Activated CD4-positive, alpha-beta T cell treated with anti-CD3 and anti-CD28 coated beads for 24 hours (primary cell): ENCODE measurements around the gene UTF1.
"Not testable (repeated sequence)": the region's sequence is repeated elsewhere in the genome, so short reads cannot be mapped to it uniquely, and the experiment has no call there.

ENCODE experiments used
- DNase-seq, 2 donors: peaks; one replicate each; pipeline ENCODE4 v3.0.0-alpha.2; 2020; ENCODE audit warnings: low read depth in 2 of 2

Gene UTF1

DNA sequence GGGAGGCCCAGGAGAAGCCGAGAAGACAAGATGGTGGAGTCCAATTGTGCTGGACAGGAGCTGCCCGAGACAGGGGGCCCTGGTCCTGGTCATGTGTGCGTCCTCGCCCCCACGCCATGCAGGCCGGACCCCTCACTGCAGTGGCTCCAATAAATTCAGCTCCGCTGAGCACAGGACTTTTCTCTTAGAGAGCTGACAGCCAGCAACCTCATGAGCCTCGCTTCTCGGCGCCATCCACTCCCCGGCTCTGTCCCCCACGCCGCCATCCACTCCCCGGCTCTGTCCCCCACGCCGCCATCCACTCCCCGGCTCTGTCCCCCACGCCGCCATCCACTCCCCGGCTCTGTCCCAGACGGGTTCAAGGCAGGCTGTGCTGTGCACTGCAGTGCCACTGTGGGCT, 2.8 kb upstream of the UTF1 start:
- DNase-seq, result no peak

GRCh38 chr10:133229265-133230043, 563 bp upstream of the UTF1 start:
- no peak for DNase-seq

GRCh38 chr10:133230387-133231195, 574 bp downstream of the UTF1 start:
- DNase-seq, result no peak

- no peak for DNase-seq
Measured at GRCh38 chr10:133231244-133231945, 1.4 kb downstream of the UTF1 start.

DNA sequence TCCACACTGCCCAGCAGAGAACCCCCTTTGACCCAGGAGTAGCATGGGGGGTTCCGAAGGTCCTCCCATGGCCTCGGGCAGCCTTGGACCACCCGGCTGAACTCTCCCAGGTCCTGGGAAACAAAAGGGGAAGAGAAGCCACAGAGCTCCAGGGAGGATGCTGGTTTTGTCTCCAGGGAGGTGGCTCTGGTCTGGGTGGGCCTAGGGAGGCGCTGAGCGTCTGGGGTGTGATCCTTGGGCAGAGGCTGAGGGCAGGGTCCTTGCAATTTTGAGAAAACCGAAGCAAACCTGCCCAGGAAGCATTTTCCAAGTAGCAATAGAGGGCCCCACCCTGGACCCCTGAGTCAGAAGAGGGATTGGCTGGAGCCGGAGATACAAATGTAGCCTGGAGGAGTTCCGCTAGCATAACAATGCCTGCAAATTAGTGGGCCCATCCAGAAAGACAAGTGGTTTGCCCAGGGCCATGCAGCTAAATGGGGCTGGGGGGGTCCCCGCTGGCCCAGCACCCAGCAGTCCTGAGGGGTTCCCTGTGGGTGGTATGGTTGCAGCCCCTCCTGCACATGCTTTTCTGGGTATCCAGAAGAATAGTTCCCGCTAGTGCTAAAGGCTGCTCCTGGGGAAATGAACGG, 2.0 kb downstream of the UTF1 start:
- no peak for DNase-seq

DNA sequence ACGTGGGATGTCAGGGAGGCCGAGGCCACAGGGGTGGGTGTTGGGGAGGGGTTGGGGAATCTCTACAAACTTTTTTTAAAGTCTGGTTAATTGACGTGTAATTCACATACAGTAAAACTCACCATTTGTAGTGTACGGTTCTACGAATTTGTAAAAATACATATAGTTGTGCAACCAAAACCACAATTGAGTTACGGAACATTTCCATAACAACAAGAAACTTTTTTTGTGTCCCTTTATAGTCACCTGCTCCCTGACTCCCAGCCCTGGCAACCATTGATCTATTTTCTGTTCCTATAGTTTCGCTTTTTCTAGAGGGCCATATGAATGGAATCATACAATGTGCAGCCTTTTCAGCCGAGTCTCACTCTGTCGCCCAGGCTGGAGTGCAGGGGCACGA, 4.8 kb downstream of the UTF1 start:
- not testable (repeated sequence) for DNase-seq

- no peak for DNase-seq
Measured at GRCh38 chr10:133235265-133235855, 5.3 kb downstream of the UTF1 start.

DNA sequence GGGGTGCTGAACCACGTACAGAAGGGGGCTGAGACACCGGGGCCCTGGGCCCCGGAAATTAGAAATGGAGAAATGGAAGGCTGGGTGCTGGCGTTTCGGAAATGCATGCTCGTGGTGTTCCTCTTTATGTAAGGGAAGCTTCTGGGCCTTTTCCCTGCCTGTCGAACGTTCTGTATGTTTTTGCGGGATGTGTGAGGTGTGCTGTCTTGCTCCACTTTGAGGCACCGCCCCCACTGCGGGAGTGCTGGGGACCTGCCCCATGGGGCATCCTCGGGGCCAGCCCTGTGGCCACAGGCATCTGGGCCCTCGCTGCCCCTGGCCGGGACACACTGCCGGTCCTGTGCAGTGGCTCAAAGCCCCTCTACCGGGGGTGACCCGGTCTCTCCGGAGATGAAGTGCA, 5.9 kb downstream of the UTF1 start:
- no peak for DNase-seq

DNA sequence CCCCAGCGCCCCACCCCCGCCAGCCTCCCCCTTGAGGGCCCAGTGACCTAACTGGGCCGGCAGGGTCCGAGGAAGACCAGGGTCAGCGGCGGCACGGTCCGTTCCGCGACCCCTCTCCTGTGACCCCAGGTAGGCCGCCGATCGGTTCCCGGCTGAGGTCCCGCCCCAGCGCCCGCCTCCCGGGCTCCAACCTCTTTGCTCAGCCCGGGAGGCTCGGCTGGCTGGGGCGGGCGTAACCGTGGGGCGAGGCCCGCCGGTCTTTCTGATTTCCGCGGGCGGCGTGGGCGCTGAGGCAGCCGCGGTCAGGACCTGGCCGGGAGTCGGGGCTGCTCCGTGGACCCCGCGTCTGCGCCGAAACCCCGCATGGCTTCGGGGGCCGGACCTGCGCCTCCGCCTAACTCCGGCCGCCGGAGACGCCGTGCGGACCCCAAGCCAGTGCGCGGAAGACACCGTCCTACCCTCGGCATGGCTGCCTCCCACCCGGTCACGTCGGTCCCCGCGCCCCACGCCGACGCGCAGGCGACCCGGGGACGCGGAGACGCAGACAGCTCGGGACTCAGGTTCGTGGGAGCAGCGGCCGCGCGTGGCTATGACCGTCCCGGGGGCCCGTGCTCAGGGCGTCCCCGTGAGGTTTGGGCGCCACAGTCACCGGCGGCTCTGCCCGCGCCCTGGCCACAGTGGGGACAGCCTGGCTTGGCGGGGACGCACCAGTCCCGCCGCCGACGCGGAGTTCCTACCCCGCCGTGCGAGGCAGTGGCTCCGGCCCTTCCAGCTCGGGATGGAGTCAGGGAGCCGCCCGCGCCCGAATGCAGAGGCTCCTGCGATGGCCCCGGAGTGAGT, 6.6 kb downstream of the UTF1 start:
- DNase-seq, result no peak

DNA sequence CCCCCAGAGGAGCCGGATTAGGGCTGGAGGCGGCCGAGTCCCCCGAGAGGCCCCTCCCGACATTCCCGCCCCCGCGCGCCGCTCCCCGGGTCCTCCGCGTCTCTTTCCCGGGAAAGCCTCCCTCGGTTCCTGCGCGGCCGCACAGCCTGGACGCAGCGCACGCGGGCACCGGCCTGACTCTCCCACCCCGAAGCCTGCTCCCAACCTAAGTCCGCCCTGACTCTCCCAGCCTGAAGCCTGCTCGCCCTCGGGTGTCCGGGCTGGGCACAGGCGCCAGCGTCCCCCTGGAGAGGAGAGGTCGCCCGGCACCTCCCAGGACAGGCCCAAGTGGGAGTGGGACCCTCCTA, 7.2 kb downstream of the UTF1 start:
- no peak for DNase-seq

- DNase-seq, result no peak
Measured at GRCh38 chr10:133237588-133238465, 7.8 kb downstream of the UTF1 start, which contains the start of gene VENTX. TSS of gene VENTX (plus strand) at chr10:133237855. CDS start at chr10:133237915, 60 bp downstream.

- no peak for DNase-seq
Measured at GRCh38 chr10:133238466-133238804, 8.4 kb downstream of the UTF1 start.

DNA sequence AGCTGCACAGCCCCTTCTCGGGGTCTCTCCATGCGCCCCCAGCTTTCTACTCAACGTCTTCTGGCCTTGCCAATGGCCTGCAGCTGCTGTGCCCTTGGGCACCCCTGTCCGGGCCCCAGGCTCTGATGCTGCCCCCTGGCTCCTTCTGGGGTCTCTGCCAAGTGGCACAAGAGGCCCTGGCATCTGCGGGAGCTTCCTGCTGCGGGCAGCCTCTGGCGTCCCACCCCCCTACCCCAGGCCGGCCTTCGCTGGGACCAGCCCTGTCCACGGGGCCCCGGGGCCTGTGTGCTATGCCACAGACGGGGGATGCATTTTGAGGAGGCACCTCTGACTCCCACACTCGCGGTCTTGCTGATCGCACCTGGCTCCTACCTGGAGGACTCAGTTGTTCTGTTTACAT, 10.0 kb downstream of the UTF1 start:
- DNase-seq, result no peak

- DNase-seq, result no peak
Measured at GRCh38 chr10:133241501-133242205, 11.6 kb downstream of the UTF1 start.

GRCh38 chr10:133242611-133243356, 12.8 kb downstream of the UTF1 start:
- DNase-seq, result no peak

GRCh38 chr10:133243593-133243992, 13.6 kb downstream of the UTF1 start:
- DNase-seq, result no peak

DNA sequence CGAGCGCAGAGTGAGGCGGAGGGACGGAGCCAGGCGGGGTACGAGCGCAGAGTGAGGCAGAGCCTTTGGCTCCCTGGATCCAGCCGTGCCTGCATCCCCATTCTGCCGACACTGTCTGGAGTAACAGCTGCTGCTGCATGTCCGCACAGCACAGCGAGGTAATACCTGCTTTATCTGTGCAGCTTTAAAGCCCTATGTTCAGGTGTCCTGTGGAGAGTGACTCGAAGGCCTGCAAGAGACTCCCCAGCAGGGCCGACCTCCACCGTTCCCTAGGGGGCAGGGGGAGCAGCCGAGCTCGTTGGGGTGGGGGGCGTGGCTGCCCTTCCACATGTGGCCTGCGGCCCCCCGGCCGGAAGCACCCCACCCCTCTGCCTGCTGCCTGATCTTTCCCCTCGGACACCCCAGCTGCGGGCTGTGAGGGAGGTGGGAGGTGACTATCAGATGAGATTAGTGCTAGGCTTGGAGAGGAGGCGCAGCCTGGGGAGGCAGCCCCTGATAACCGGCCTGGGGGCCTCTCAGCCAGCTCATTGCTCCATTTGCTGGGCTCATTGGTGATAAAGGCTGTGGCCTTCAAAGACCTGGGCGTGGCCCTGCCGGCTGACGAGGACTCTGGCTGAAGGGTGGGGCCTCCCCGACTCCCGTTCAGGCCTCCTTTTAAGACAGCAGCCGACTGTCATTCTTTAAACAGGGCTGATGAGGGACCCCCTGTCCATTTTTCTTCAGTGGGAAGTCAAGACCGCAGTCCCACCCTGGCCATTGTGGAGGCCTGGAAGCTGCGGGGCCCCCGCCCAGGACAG, 15.6 kb downstream of the UTF1 start:
- no peak for DNase-seq

GRCh38 chr10:133246236-133246626, 16.2 kb downstream of the UTF1 start:
- no peak for DNase-seq
